Naive thymus-derived CD4-positive, alpha-beta T cell (primary cell): ENCODE data around the gene ARFGAP2. TPM values are rescaled to one million over a fixed set of nuclear protein-coding genes. Genes with fewer than 3 reads are reported as not detected.
A peak's percentile ranks its signal among the peaks of the same experiment; 100 is the strongest.

Experiments used
- ATAC-seq: fragments of 150-1000 bp; cut with Tn5 transposase; 2 replicates; pipeline ENCODE4 v1.10.0; 2021; ENCODE audit warnings: mild to moderate bottlenecking, moderate library complexity
- CTCF ChIA-PET: fragments of 350-600 bp; sonication (Branson Sonifier 250); formaldehyde crosslinking; loops from one replicate; lab custom pipeline; 2021; ENCODE audit warnings: antibody characterized with exemption; lab: Charles Lee
- POLR2A ChIA-PET: fragments of 350-600 bp; sonication (Branson Sonifier 250); formaldehyde crosslinking; loops from one replicate; lab custom pipeline; 2021; ENCODE audit warnings: antibody characterized with exemption, inconsistent platforms; lab: Charles Lee
- DNase-seq, 9 donors: peaks; one replicate each; pipeline versions ENCODE4 v3.0.0 to v3.0.0-alpha.2; 2020 to 2022; ENCODE audit warnings: mixed read lengths in 1 of 9
- H3K27ac ChIP-seq: one replicate; pipeline ENCODE4 v1.7.0; 2013; ENCODE audit warnings: mild to moderate bottlenecking, low read depth, low read length, moderate library complexity
- H3K27me3 ChIP-seq, 2 donors: one replicate each; pipeline ENCODE4 v1.7.0; 2013; ENCODE audit warnings: low read length in 2 of 2, mild to moderate bottlenecking in 2 of 2, moderate library complexity in 2 of 2; ENCODE audit not compliant: control insufficient read depth in 2 of 2, insufficient read depth in 2 of 2
- H3K36me3 ChIP-seq, 3 experiments: 1 replicate in 2 of 3; 2 replicates in 1 of 3; pipeline ENCODE4 v1.7.0; 2013; ENCODE audit warnings: low read length in 3 of 3, mild to moderate bottlenecking in 3 of 3, moderate library complexity in 1 of 3; ENCODE audit not compliant: insufficient read depth in 3 of 3, control insufficient read depth in 2 of 3
- H3K4me1 ChIP-seq, 2 donors: one replicate each; pipeline ENCODE4 v1.7.0; 2013; ENCODE audit warnings: low read length in 2 of 2, mild to moderate bottlenecking in 2 of 2, moderate library complexity in 1 of 2; ENCODE audit not compliant: control insufficient read depth in 2 of 2, insufficient read depth in 2 of 2
- H3K4me3 ChIP-seq: 2 replicates; pipeline ENCODE4 v1.7.0; 2013; ENCODE audit warnings: mild to moderate bottlenecking, low read length
- H3K9me3 ChIP-seq, 3 experiments: 1 replicate in 2 of 3; 2 replicates in 1 of 3; pipeline ENCODE4 v1.7.0; 2013; ENCODE audit warnings: low read length in 3 of 3; ENCODE audit not compliant: control insufficient read depth in 2 of 3
- H3K27ac Mint-ChIP-seq, 9 donors: one replicate each; pipeline ENCODE4 v1.8.0; 2020 to 2022; ENCODE audit warnings: mixed read lengths in 9 of 9, mild to moderate bottlenecking in 8 of 9, moderate library complexity in 5 of 9, inconsistent platforms in 2 of 9
- H3K27me3 Mint-ChIP-seq, 5 donors: one replicate each; pipeline ENCODE4 v1.8.0; 2021 to 2022; ENCODE audit warnings: mixed read lengths in 5 of 5, mild to moderate bottlenecking in 1 of 5
- H3K36me3 Mint-ChIP-seq, 5 donors: one replicate each; pipeline ENCODE4 v1.8.0; 2020 to 2022; ENCODE audit warnings: mixed read lengths in 5 of 5, mild to moderate bottlenecking in 3 of 5, inconsistent platforms in 1 of 5
- H3K4me1 Mint-ChIP-seq, 7 donors: one replicate each; pipeline ENCODE4 v1.8.0; 2020 to 2022; ENCODE audit warnings: mixed read lengths in 7 of 7, mild to moderate bottlenecking in 3 of 7, inconsistent platforms in 1 of 7
- H3K4me3 Mint-ChIP-seq, 10 donors: one replicate each; pipeline ENCODE4 v1.8.0; 2020 to 2022; ENCODE audit warnings: mild to moderate bottlenecking in 10 of 10, mixed read lengths in 10 of 10, moderate library complexity in 6 of 10, inconsistent platforms in 2 of 10
- H3K9me3 Mint-ChIP-seq, 11 donors: one replicate each; pipeline ENCODE4 v1.8.0; 2020 to 2022; ENCODE audit warnings: mixed read lengths in 11 of 11, mild to moderate bottlenecking in 4 of 11, inconsistent platforms in 1 of 11, moderate library complexity in 1 of 11
- intact Hi-C, 2 donors: fragments of 100-400 bp; cut with micrococcal nuclease; formaldehyde crosslinking; loops; one replicate each; pipeline ENCODE4 v1.15.1; 2023
- polyA plus RNA-seq, 2 donors: library from polyadenylated mRNA; unstranded; fragments of 300-500 nt; fragmentation: Illumina TruSeq; gene quantifications; one replicate each; pipeline ENCODE4 v1.2.3, GENCODE V29; 2021
- total RNA-seq, 6 experiments: library from RNA in 5 of 6; stranded (reverse) in 5 of 6; gene quantifications; 1 replicate in 5 of 6; 2 replicates in 1 of 6; pipeline ENCODE4 v1.2.3 and lab custom pipeline; 2021 to 2026

ARFGAP2 gene
- total and polyA plus RNA-seq, 7 experiments from 2014 or later: 107 to 220 (median 145) TPM

DNA sequence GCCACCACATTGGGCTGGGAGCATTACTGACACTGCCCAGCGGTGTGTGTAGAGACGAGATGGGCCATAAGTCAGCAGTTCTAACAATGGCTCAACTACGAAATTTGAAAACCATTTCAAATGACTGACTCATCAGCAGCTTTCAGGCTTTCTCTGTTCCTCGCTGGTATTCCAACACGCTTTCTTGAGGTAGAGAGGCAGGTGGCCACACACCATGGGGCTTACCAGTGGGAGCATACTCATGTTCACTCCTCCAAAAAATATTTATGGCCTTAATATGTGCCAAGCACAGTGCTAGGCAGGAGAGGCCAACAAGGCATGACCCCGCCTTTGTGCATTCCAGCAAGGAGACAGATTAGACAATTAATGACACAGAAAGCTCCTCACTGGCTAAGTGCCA lies 20.3 kb downstream of the ARFGAP2 start:
- Histone ChIP-seq H3K4me3 (no peak overlapping the region), H3K4me1 (peaks cover 25 to 44% of the 10 kb centered on the region in 2 donors), H3K36me3 (no peaks in the 10 kb centered on the region), H3K27me3 (no peaks in the 10 kb centered on the region), H3K9me3 (no peaks in the 10 kb centered on the region), H3K27ac (no peak overlapping the region)
- DNase-seq: no peak
- no peak for ATAC-seq
- Mint-ChIP-seq H3K4me1 (peaks cover 23 to 54% (median 36%) of the 10 kb centered on the region in 7 donors), H3K4me3 (no peak overlapping the region), H3K9me3 (no peaks in the 10 kb centered on the region), H3K27me3 (no peaks in the 10 kb centered on the region), H3K27ac (peak overlapping the region in 5 of 9 donors; percentile 4 to 92 (median 44)), H3K36me3 (no peaks in the 10 kb centered on the region)
- CTCF ChIA-PET: interaction anchor here (1.7 to 4.1 kb wide), 2 partner anchors 264 to 265 kb away, joined by 6 to 34 read pairs; no protein-coding TSS in a partner anchor
- intact Hi-C loops: no loop called here
- POLR2A ChIA-PET: interaction anchor here (0.7 to 1.1 kb wide), 2 partner anchors 12 to 78 kb away, joined by 3 to 4 read pairs; no protein-coding TSS in a partner anchor

- intact Hi-C loops: loop anchor here in 1 of 2 donors (1.0 kb wide), 1 partner anchor 220 kb away; the partner anchor contains the start of gene CSTPP1
- no peaks in the 10 kb centered on the region for H3K9me3 ChIP-seq
- H3K4me1 ChIP-seq: peaks cover 25 to 40% of the 10 kb centered on the region in 2 donors
- no peaks in the 10 kb centered on the region for H3K36me3 ChIP-seq
- H3K4me3 ChIP-seq: no peak overlapping the region
- H3K4me3 Mint-ChIP-seq: peak overlapping the region in 7 of 10 donors; percentile 78 to 90 (median 82)
- ChIA-PET POLR2A (interaction anchor here (0.8 to 1.6 kb wide), 3 partner anchors 12 to 219 kb away, joined by 3 to 6 read pairs (median 4); partner anchors contain the start of genes CSTPP1 and DDB2), CTCF (interaction anchor here (4.1 kb wide), 1 partner anchor 263 kb away, joined by 34 read pairs; no protein-coding TSS in a partner anchor)
- no peaks in the 10 kb centered on the region for H3K27me3 Mint-ChIP-seq
- no peak for ATAC-seq
- DNase-seq: no peak
- no peaks in the 10 kb centered on the region for H3K36me3 Mint-ChIP-seq
- no peaks in the 10 kb centered on the region for H3K9me3 Mint-ChIP-seq
- peaks cover 23 to 51% (median 36%) of the 10 kb centered on the region in 7 donors for H3K4me1 Mint-ChIP-seq
- H3K27me3 ChIP-seq: no peaks in the 10 kb centered on the region
- peak overlapping the region in 8 of 9 donors; percentile 88 to 97 (median 94) for H3K27ac Mint-ChIP-seq
- H3K27ac ChIP-seq: peak overlapping the region; percentile 12
Observed at GRCh38 chr11:47155879-47156278, 20.8 kb downstream of the ARFGAP2 start.

GRCh38 chr11:47154616-47155570 lies 21.8 kb downstream of the ARFGAP2 start:
- H3K27ac ChIP-seq: peak overlapping the region; percentile 40
- CTCF ChIA-PET: interaction anchor here (0.7 to 4.1 kb wide), 8 partner anchors 8 to 268 kb away, joined by 3 to 34 read pairs (median 6); partner anchors contain the start of gene CSTPP1
- H3K27ac Mint-ChIP-seq: peak overlapping the region; percentile 26 to 97 (median 94)
- H3K27me3 Mint-ChIP-seq: no peaks in the 10 kb centered on the region
- no peaks in the 10 kb centered on the region for H3K9me3 ChIP-seq
- POLR2A ChIA-PET: interaction anchor here (0.5 to 1.7 kb wide), 9 partner anchors 8 to 822 kb away, joined by 3 to 6 read pairs (median 4); partner anchors contain the start of genes CSTPP1 and DDB2
- intact Hi-C loops: loop anchor here in 1 of 2 donors (1.0 kb wide), 1 partner anchor 219 kb away; the partner anchor contains the start of gene CSTPP1
- peak overlapping the region; percentile 25 for H3K4me3 ChIP-seq
- H3K4me1 Mint-ChIP-seq: peaks cover 23 to 50% (median 36%) of the 10 kb centered on the region in 7 donors
- H3K27me3 ChIP-seq: no peaks in the 10 kb centered on the region
- no peaks in the 10 kb centered on the region for H3K36me3 ChIP-seq
- no peaks in the 10 kb centered on the region for H3K9me3 Mint-ChIP-seq
- peak in 6 of 9 donors; percentile 49 to 61 (median 59) for DNase-seq
- peak overlapping the region; percentile 60 to 90 (median 82) for H3K4me3 Mint-ChIP-seq
- peaks cover 25 to 40% of the 10 kb centered on the region in 2 donors for H3K4me1 ChIP-seq
- H3K36me3 Mint-ChIP-seq: no peaks in the 10 kb centered on the region
- peak; percentile 78 for ATAC-seq

GRCh38 chr11:47152953-47153950 lies 23.4 kb downstream of the ARFGAP2 start:
- intact Hi-C loops: loop anchor here (1.0 kb wide), 5 partner anchors 8 to 264 kb away; partner anchors contain the start of gene ARFGAP2 (in 1 of the 2)
- CTCF ChIA-PET: interaction anchor here (0.6 to 4.1 kb wide), 17 partner anchors 8 to 542 kb away, joined by 3 to 34 read pairs (median 4); partner anchors contain the start of gene CSTPP1
- Histone ChIP-seq H3K27ac (peak overlapping the region; percentile 21), H3K27me3 (no peaks in the 10 kb centered on the region), H3K36me3 (no peaks in the 10 kb centered on the region), H3K4me1 (peaks cover 25 to 40% of the 10 kb centered on the region in 2 donors), H3K9me3 (no peaks in the 10 kb centered on the region), H3K4me3 (peak overlapping the region; percentile 10)
- H3K27me3 Mint-ChIP-seq: no peaks in the 10 kb centered on the region
- H3K4me1 Mint-ChIP-seq: peaks cover 23 to 50% (median 36%) of the 10 kb centered on the region in 7 donors
- peak overlapping the region in 9 of 10 donors; percentile 60 to 84 (median 77) for H3K4me3 Mint-ChIP-seq
- H3K9me3 Mint-ChIP-seq: no peaks in the 10 kb centered on the region
- H3K36me3 Mint-ChIP-seq: peaks cover 0 to 4% (median 0%) of the 10 kb centered on the region in 5 donors
- ATAC-seq (peak; percentile 80), DNase-seq (peak; percentile 34 to 64 (median 52))
- POLR2A ChIA-PET: interaction anchor here (0.8 to 1.5 kb wide), 5 partner anchors 10 to 236 kb away, joined by 3 to 7 read pairs (median 5); partner anchors contain the start of genes CSTPP1 and DDB2
- H3K27ac Mint-ChIP-seq: peak overlapping the region in 8 of 9 donors; percentile 81 to 97 (median 90)

GRCh38 chr11:47152126-47152952 lies 24.3 kb downstream of the ARFGAP2 start:
- H3K27ac Mint-ChIP-seq: peak overlapping the region in 8 of 9 donors; percentile 39 to 97 (median 88)
- POLR2A ChIA-PET: interaction anchor here (0.8 to 1.5 kb wide), 5 partner anchors 11 to 235 kb away, joined by 3 to 7 read pairs (median 5); partner anchors contain the start of genes CSTPP1 and DDB2

More at GRCh38 chr11:47152126-47152952, 24.3 kb downstream of the ARFGAP2 start:
- H3K9me3 Mint-ChIP-seq: no peaks in the 10 kb centered on the region
- peak overlapping the region in 1 of 10 donors; percentile 81 for H3K4me3 Mint-ChIP-seq
- H3K27me3 ChIP-seq: no peaks in the 10 kb centered on the region
- H3K36me3 Mint-ChIP-seq: peaks cover 0 to 5% (median 0%) of the 10 kb centered on the region in 5 donors
- no peak overlapping the region for H3K4me3 ChIP-seq
- no peak overlapping the region for H3K27ac ChIP-seq
- intact Hi-C loops: no loop called here
- no peak for ATAC-seq
- no peaks in the 10 kb centered on the region for H3K36me3 ChIP-seq
- no peak for DNase-seq
- no peaks in the 10 kb centered on the region for H3K27me3 Mint-ChIP-seq
- peaks cover 25 to 40% of the 10 kb centered on the region in 2 donors for H3K4me1 ChIP-seq
- H3K9me3 ChIP-seq: no peaks in the 10 kb centered on the region
- peaks cover 23 to 50% (median 36%) of the 10 kb centered on the region in 7 donors for H3K4me1 Mint-ChIP-seq
- CTCF ChIA-PET: interaction anchor here (0.6 to 4.1 kb wide), 14 partner anchors 8 to 541 kb away, joined by 3 to 34 read pairs (median 5); partner anchors contain the start of gene CSTPP1
